HG02763 (cell line): Measurements from ENCODE around the gene VPS9D1.
"Not testable (repeated sequence)": the region's sequence is repeated elsewhere in the genome, so short reads cannot be mapped to it uniquely, and the experiment has no call there.

ENCODE experiments used
- ATAC-seq: cut with Tn5 transposase; IDR thresholded peaks from one replicate; pipeline ENCODE4 v1.9.1; 2021; ENCODE audit warnings: mild to moderate bottlenecking, moderate library complexity; ENCODE audit not compliant: unreplicated experiment

The VPS9D1 gene

GRCh38 chr16:89668790-89669158 is 51.9 kb downstream of the VPS9D1 start:
- no peak for ATAC-seq

GRCh38 chr16:89667633-89668032 is 53.1 kb downstream of the VPS9D1 start:
- ATAC-seq, result no peak

DNA sequence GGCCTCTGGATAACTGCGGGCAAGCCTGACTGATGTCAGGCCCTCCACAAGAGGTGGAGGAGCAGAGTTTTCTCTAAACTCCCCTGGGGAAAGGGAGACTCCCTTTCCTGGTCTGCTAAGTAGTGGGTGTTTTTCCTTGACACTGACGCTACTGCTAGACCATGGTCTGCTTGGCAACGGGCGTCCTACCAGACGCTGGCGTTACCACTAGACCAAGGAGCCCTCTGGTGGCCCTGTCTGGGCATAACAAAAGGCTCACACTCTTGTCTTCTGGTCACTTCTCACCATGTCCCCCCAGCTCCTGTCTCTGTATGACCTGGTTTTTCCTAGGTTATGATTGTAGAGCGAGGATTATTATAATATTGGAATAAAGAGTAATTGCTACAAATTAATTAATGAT is 53.7 kb downstream of the VPS9D1 start:
- not testable (repeated sequence) for ATAC-seq

- ATAC-seq, result not testable (repeated sequence)
Measured at GRCh38 chr16:89664238-89664637, 56.5 kb downstream of the VPS9D1 start.

- ATAC-seq, result no peak
Measured at GRCh38 chr16:89661215-89661614, 59.5 kb downstream of the VPS9D1 start.

DNA sequence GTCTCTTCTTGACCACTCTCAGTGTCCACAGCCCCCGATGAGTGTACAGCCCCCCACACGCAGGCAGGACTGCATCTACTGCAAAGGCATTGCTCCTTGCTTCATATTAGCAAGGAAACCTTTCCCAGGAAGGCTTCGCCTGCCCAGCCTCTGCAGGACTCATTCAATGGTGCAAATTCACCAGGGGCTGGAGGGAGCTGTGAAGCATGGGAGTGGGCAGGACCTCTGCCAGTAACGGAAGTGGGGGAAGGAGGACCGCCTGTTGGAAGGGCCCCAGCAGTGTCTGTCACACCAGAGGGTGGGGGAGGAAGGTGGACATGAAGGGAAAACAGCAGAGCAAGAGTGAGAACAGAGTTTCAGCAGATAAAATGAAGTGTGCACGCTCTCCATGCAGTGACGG is 60.6 kb downstream of the VPS9D1 start:
- no peak for ATAC-seq

GRCh38 chr16:89658221-89658879 is 62.3 kb downstream of the VPS9D1 start:
- ATAC-seq, result no peak

DNA sequence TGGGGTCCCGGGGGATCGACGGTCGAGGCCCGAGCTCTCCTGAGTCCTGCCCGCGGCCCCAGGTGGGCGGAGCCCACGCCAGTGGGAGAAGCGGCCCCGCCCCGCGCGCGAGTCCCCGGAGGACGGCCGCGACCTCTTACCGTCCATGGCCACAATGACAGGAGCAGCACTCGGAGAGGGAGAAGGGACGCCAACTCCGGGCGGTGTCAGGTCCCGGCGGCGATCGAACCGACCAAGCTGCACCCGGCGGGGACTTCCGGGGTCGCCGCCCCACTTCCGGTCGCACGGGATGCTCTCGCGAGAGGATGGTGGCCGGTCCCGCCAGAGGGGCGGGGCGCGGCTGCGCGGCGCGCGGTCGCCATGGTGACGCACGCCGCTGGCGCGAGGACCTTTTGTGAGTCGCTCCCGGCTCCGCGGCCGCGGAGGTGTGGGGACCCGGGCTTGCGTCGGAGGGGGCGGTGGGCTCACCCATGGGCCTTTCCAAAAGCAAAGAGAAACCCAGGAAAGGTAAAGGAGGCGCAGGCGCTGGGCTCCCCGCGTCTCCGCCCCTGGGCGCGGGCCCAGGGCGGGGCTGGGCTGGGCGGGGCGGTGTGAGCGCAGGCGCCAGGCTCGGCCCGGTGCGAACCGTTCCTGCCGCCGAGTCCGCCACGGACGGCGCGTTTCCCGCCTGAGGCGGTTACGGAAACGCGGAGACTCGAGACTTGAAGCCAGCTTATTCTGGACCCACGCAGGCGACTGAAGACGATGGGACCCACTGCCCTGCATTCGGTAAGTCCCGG is 63.1 kb downstream of the VPS9D1 start, which contains the start of the genes CHMP1A and SPATA33:
TSS of gene CHMP1A (minus strand) at position 267 of the 779 bp plus-strand sequence. CDS start at position 147, 120 bp downstream.
TSS of gene SPATA33 (plus strand) at position 395 of the 779 bp plus-strand sequence. CDS start at position 471, 76 bp downstream.
- peak; percentile 92 for ATAC-seq
